ENCODE results near the gene CBFB. TPM values are rescaled to one million over a fixed set of nuclear protein-coding genes. Genes with fewer than 3 reads are reported as not detected.

CBFB gene
- total and polyA plus RNA-seq, 2 of the 13 experiments (the other 11 are each of a cell fraction or from before 2014, with no cell fraction given) = 22.1 to 70.8 TPM

DNA sequence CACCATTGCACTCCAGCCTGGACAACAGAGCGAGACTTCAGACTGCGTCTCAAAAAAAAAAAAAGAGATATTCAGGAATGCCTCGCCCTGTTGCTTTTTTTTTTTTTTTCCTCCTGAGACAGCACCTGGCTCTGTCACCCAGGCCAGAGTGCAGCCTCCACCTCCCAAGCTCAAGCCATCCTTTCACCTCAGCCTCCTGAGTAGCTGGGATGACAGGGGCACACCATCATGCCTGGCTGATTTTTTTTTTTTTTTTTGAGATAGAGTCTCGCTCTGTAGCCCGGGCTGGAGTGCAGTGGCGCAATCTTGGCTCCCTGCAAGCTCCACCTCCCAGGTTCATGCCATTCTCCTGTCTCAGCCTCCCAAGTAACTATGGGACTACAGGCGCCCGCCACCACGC lies 88.8 kb downstream of the CBFB start:
- Histone ChIP-seq H3K4me1 (ENCODE audit: insufficient read depth, low read length) (peaks cover 53% of the 10 kb centered on the region), H3K27me3 (ENCODE audit: control insufficient read depth in 1 of 2, insufficient read depth in 2 of 2, low read length in 2 of 2) (no peaks in the 10 kb centered on the region), H4K20me1 (ENCODE audit: insufficient read depth, low read length) (peaks cover 63% of the 10 kb centered on the region), H3K27ac (ENCODE audit: extremely low read length, insufficient read depth, low read length) (no peak overlapping the region), H2AFZ (ENCODE audit: low read length) (no peak overlapping the region), H3K4me2 (ENCODE audit: low read depth, low read length) (no peak overlapping the region), H3K36me3 (replicated peaks in 1 of 2; ENCODE audit: control insufficient read depth in 1 of 2, insufficient read depth in 2 of 2, low read length in 2 of 2) (peaks cover 31 to 51% of the 10 kb centered on the region in 2 experiments), H3K4me3 (replicated peaks in 1 of 3; ENCODE audit: insufficient read depth in 1 of 3, low read depth in 2 of 3, low read length in 3 of 3) (no peak overlapping the region), H3K9ac (ENCODE audit: insufficient read depth, low read depth, low read length) (no peak overlapping the region), H3K79me2 (ENCODE audit: insufficient read depth, low read length) (peaks cover 87% of the 10 kb centered on the region), H3K9me3 (ENCODE audit: low read length) (no peaks in the 10 kb centered on the region)
- ATAC-seq (no peak), FAIRE-seq (no peak), DNase-seq (ENCODE audit: low spot score) (no peak)
- no TSS peak for BruUV-seq (replicated peaks)
- CTCF ChIA-PET (ENCODE audit: low intra/inter-chr PET ratio, low total read pairs) = no interaction called here
- in situ Hi-C loops (cut with HindIII; ENCODE audit: extremely low pct_ligation_motif_present, low pct_unique_long_range_greater_than_20kb) = no loop called here
- POLR2A ChIA-PET = interaction anchor here (0.6 to 2.6 kb wide), 6 partner anchors 8 to 1119 kb away, joined by 3 to 13 read pairs (median 4); partner anchors contain the start of gene PHAF1
- 98% methylated on average over 9 of the region's 9 CpGs for WGBS (ENCODE audit: low lambda C conversion rate)
- intact Hi-C loops (cut with micrococcal nuclease; ENCODE audit: unreplicated experiment) = no loop called here
- TF ChIP-seq, protein P1, sequence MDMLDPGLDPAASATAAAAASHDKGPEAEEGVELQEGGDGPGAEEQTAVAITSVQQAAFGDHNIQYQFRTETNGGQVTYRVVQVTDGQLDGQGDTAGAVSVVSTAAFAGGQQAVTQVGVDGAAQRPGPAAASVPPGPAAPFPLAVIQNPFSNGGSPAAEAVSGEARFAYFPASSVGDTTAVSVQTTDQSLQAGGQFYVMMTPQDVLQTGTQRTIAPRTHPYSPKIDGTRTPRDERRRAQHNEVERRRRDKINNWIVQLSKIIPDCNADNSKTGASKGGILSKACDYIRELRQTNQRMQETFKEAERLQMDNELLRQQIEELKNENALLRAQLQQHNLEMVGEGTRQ (IDR thresholded peaks at IDR 0.05; ENCODE audit: low read depth, low read length) = no peak
- TF ChIP-seq, protein P1 (CRISPR knock-in tag; IDR thresholded peaks at IDR 0.05; ENCODE audit: borderline replicate concordance) = no peak
- TF ChIP-seq CEBPB (IDR thresholded peaks at IDR 0.05; ENCODE audit: borderline replicate concordance, low read depth, low read length) = 0 out of 2 replicates have a peak, but pooled peaks have one; percentile 9
- no peak for TF ChIP-seq ZNF644 (CRISPR knock-in tag; IDR thresholded peaks at IDR 0.05; ENCODE audit: low read depth)
- TF ChIP-seq, protein P2, sequence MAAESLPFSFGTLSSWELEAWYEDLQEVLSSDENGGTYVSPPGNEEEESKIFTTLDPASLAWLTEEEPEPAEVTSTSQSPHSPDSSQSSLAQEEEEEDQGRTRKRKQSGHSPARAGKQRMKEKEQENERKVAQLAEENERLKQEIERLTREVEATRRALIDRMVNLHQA (CRISPR knock-in tag; IDR thresholded peaks at IDR 0.05) = no peak
- TF ChIP-seq ZNF768 (CRISPR knock-in tag; IDR thresholded peaks at IDR 0.05) = no peak
- TF ChIP-seq, protein P3, sequence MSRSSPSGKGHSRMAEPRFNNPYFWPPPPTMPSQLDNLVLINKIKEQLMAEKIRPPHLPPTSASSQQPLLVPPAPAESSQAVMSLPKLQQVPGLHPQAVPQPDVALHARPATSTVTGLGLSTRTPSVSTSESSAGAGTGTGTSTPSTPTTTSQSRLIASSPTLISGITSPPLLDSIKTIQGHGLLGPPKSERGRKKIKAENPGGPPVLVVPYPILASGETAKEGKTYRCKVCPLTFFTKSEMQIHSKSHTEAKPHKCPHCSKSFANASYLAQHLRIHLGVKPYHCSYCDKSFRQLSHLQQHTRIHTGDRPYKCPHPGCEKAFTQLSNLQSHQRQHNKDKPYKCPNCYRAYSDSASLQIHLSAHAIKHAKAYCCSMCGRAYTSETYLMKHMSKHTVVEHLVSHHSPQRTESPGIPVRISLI (CRISPR knock-in tag; IDR thresholded peaks at IDR 0.05; ENCODE audit: borderline replicate concordance) = peak; percentile 43; the same call in 1 of the 2 replicates
- no peak for TF ChIP-seq CAMTA2 (CRISPR knock-in tag; IDR thresholded peaks at IDR 0.05; ENCODE audit: borderline replicate concordance)
- peak; percentile 82 for TF ChIP-seq ZNF460 (CRISPR knock-in tag; IDR thresholded peaks at IDR 0.05; ENCODE audit: borderline replicate concordance)
- TF ChIP-seq, protein P4, sequence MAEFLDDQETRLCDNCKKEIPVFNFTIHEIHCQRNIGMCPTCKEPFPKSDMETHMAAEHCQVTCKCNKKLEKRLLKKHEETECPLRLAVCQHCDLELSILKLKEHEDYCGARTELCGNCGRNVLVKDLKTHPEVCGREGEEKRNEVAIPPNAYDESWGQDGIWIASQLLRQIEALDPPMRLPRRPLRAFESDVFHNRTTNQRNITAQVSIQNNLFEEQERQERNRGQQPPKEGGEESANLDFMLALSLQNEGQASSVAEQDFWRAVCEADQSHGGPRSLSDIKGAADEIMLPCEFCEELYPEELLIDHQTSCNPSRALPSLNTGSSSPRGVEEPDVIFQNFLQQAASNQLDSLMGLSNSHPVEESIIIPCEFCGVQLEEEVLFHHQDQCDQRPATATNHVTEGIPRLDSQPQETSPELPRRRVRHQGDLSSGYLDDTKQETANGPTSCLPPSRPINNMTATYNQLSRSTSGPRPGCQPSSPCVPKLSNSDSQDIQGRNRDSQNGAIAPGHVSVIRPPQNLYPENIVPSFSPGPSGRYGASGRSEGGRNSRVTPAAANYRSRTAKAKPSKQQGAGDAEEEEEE (CRISPR knock-in tag; IDR thresholded peaks at IDR 0.05; ENCODE audit: borderline replicate concordance) = no peak
- TF ChIP-seq ZNF563 (CRISPR knock-in tag; IDR thresholded peaks at IDR 0.05) = no peak
- TF ChIP-seq ZNF224 (CRISPR knock-in tag; IDR thresholded peaks at IDR 0.05) = 0 out of 2 replicates have a peak, but pooled peaks have one; percentile 2
- no peak for TF ChIP-seq ATRX (CRISPR knock-in tag; IDR thresholded peaks at IDR 0.05; ENCODE audit: borderline replicate concordance)
- no peak for TF ChIP-seq ZNF589 (CRISPR knock-in tag; conservative IDR thresholded peaks at IDR 0.05)
- no peak for TF ChIP-seq ZNF678 (CRISPR knock-in tag; IDR thresholded peaks at IDR 0.05)
- no peak for TF ChIP-seq EZH2 (conservative IDR thresholded peaks at IDR 0.05; ENCODE audit: low read depth, low read length)
- TF ChIP-seq AGO1 (IDR thresholded peaks at IDR 0.05; ENCODE audit: low read depth, low read length, poor library complexity, severe bottlenecking) = no peak
- no peak for TF ChIP-seq TEAD2 (CRISPR knock-in tag; IDR thresholded peaks at IDR 0.05)
- TF ChIP-seq KLF15 (CRISPR knock-in tag; IDR thresholded peaks at IDR 0.05; ENCODE audit: borderline replicate concordance) = no peak
- TF ChIP-seq, protein P5, sequence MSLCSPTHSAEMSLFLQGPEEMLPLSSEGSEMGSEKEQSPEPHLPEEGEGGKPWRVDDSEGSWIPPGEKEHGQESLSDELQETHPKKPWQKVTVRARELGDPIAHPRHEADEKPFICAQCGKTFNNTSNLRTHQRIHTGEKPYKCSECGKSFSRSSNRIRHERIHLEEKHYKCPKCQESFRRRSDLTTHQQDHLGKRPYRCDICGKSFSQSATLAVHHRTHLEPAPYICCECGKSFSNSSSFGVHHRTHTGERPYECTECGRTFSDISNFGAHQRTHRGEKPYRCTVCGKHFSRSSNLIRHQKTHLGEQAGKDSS (CRISPR knock-in tag; IDR thresholded peaks at IDR 0.05; ENCODE audit: borderline replicate concordance, low read depth) = no peak
